HS-27A (cell line): ENCODE results near the gene IL18RAP.

ENCODE experiments used
- DNase-seq: peaks from one replicate; pipeline ENCODE4 v3.0.0-alpha.2; 2012; ENCODE audit warnings: low read depth, missing footprints

IL18RAP gene

GRCh38 chr2:102422910-102423309 lies at the start of gene IL18RAP:
Gene IL18RAP, plus strand, starts transcription at chr2:102423160. Its CDS starts 118 bp downstream, at chr2:102423278.
- no peak for DNase-seq

GRCh38 chr2:102376052-102376591 lies 46.8 kb upstream of the IL18RAP start:
- DNase-seq = no peak

GRCh38 chr2:102383722-102384121 lies 39.2 kb upstream of the IL18RAP start:
- no peak for DNase-seq

GRCh38 chr2:102385522-102385921 lies 37.4 kb upstream of the IL18RAP start:
- no peak for DNase-seq

- DNase-seq = no peak
Measured at GRCh38 chr2:102386004-102386403, 37.0 kb upstream of the IL18RAP start.

GRCh38 chr2:102386867-102387541 lies 36.0 kb upstream of the IL18RAP start:
- no peak for DNase-seq

GRCh38 chr2:102387763-102388546 lies 35.0 kb upstream of the IL18RAP start:
- DNase-seq = no peak

GRCh38 chr2:102391565-102391964 lies 31.4 kb upstream of the IL18RAP start:
- no peak for DNase-seq

GRCh38 chr2:102392096-102392495 lies 30.9 kb upstream of the IL18RAP start:
- DNase-seq = no peak

GRCh38 chr2:102392942-102393341 lies 30.0 kb upstream of the IL18RAP start:
- DNase-seq = no peak

- DNase-seq = no peak
Measured at GRCh38 chr2:102396012-102396411, 26.9 kb upstream of the IL18RAP start.

- no peak for DNase-seq
Measured at GRCh38 chr2:102397209-102397608, 25.8 kb upstream of the IL18RAP start.

- no peak for DNase-seq
Measured at GRCh38 chr2:102399499-102400141, 23.3 kb upstream of the IL18RAP start.

- no peak for DNase-seq
Measured at GRCh38 chr2:102401456-102401855, 21.5 kb upstream of the IL18RAP start.

GRCh38 chr2:102401865-102402264 lies 21.1 kb upstream of the IL18RAP start:
- DNase-seq = no peak

GRCh38 chr2:102410952-102411351 lies 12.0 kb upstream of the IL18RAP start:
- no peak for DNase-seq

- DNase-seq = no peak
Measured at GRCh38 chr2:102412199-102412598, 10.8 kb upstream of the IL18RAP start.

GRCh38 chr2:102417946-102418345 lies 5.0 kb upstream of the IL18RAP start:
- DNase-seq = no peak

GRCh38 chr2:102418421-102418961 lies 4.5 kb upstream of the IL18RAP start:
- DNase-seq = no peak

GRCh38 chr2:102420290-102420689 lies 2.7 kb upstream of the IL18RAP start:
- DNase-seq = no peak

- DNase-seq = no peak
Measured at GRCh38 chr2:102421890-102422759, 835 bp upstream of the IL18RAP start.
